GM18873 (cell line): ENCODE measurements around the gene NDUFA12.
A peak's percentile ranks its signal among the peaks of the same experiment; 100 is the strongest.
"Not testable (repeated sequence)": the region's sequence is repeated elsewhere in the genome, so short reads cannot be mapped to it uniquely, and the experiment has no call there.

Experiments
- ATAC-seq: cut with Tn5 transposase; IDR thresholded peaks from one replicate; pipeline ENCODE4 v1.9.1; 2021; ENCODE audit warnings: mild to moderate bottlenecking, moderate library complexity, moderate number of reproducible peaks; ENCODE audit not compliant: unreplicated experiment, low FRiP score

NDUFA12 gene

GRCh38 chr12:95003213-95003920 lies at the start of gene NDUFA12:
NDUFA12 (minus strand) TSS chr12:95003697; CDS start chr12:95003680, 17 bp downstream.
- peak; percentile 98 for ATAC-seq

GRCh38 chr12:95051241-95051640 lies 47.7 kb upstream of the NDUFA12 start:
- ATAC-seq: no peak

- no peak for ATAC-seq
These were observed 34.4 kb upstream of the NDUFA12 start for GRCh38 chr12:95037906-95038305.

GRCh38 chr12:95034750-95035149 lies 31.3 kb upstream of the NDUFA12 start:
- no peak for ATAC-seq

GRCh38 chr12:95022477-95022876 lies 19.0 kb upstream of the NDUFA12 start:
- ATAC-seq: no peak

GRCh38 chr12:95017482-95017881 lies 14.0 kb upstream of the NDUFA12 start:
- ATAC-seq: no peak

- ATAC-seq: no peak
These were observed 12.6 kb upstream of the NDUFA12 start for GRCh38 chr12:95016120-95016519.

- ATAC-seq: no peak
These were observed 11.1 kb upstream of the NDUFA12 start for GRCh38 chr12:95014554-95014953.

- ATAC-seq: no peak
These were observed 2.7 kb upstream of the NDUFA12 start for GRCh38 chr12:95006206-95006605.

GRCh38 chr12:95004610-95005009 lies 1.1 kb upstream of the NDUFA12 start:
- no peak for ATAC-seq

GRCh38 chr12:95003921-95004272 lies 400 bp upstream of the NDUFA12 start:
- no peak for ATAC-seq

GRCh38 chr12:95002754-95003153 lies 743 bp downstream of the NDUFA12 start:
- ATAC-seq: no peak

- ATAC-seq: no peak
These were observed 5.2 kb downstream of the NDUFA12 start for GRCh38 chr12:94998326-94998725.

GRCh38 chr12:94997726-94998125 lies 5.8 kb downstream of the NDUFA12 start:
- ATAC-seq: no peak

- ATAC-seq: no peak
These were observed 6.4 kb downstream of the NDUFA12 start for GRCh38 chr12:94997061-94997460.

GRCh38 chr12:94994312-94994711 lies 9.2 kb downstream of the NDUFA12 start:
- ATAC-seq: no peak

- not testable (repeated sequence) for ATAC-seq
These were observed 9.6 kb downstream of the NDUFA12 start for GRCh38 chr12:94993855-94994254.

- no peak for ATAC-seq
These were observed 13.3 kb downstream of the NDUFA12 start for GRCh38 chr12:94990222-94990621.

GRCh38 chr12:94988471-94988870 lies 15.0 kb downstream of the NDUFA12 start:
- ATAC-seq: no peak

GRCh38 chr12:94987801-94988200 lies 15.7 kb downstream of the NDUFA12 start:
- ATAC-seq: no peak

GRCh38 chr12:94987076-94987669 lies 16.3 kb downstream of the NDUFA12 start:
- no peak for ATAC-seq

- not testable (repeated sequence) for ATAC-seq
These were observed 18.4 kb downstream of the NDUFA12 start for GRCh38 chr12:94985099-94985498.
